Hindlimb muscle (tissue), 1 donor: ENCODE measurements around the gene VIL1. TPM values are rescaled to one million over a fixed set of nuclear protein-coding genes. Genes with fewer than 3 reads are reported as not detected.

ENCODE experiments used
- DNase-seq: peaks from one replicate; pipeline ENCODE4 v3.0.0-alpha.2; 2013
- polyA plus RNA-seq: library from polyadenylated mRNA; unstranded; fragments of 120-200 nt; gene quantifications from one replicate; pipeline ENCODE4 v1.2.1, GENCODE V29; 2013; ENCODE audit not compliant: insufficient read length

Gene VIL1
- polyA plus RNA-seq, 1 donor: 0.09 TPM

DNA sequence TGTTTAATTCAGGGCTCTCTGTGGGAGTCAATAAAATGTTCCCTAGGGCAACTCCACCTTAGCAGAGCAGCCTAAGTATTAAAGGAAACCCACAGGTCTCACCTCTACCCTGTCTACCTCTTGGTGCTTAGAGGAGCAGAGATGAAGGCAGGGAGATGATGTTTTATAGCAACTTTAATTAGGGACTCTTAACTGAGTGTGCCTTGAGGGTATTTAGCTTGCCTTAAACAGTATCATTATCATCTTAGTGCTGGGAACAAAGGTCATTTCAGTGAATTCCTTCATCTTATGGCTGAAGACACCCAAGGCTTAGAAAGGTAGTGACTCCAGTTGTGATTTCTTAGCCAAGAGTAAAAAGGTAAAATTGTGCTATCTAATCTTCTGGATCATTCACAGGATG is 26.7 kb downstream of the VIL1 start:
- no peak for DNase-seq

DNA sequence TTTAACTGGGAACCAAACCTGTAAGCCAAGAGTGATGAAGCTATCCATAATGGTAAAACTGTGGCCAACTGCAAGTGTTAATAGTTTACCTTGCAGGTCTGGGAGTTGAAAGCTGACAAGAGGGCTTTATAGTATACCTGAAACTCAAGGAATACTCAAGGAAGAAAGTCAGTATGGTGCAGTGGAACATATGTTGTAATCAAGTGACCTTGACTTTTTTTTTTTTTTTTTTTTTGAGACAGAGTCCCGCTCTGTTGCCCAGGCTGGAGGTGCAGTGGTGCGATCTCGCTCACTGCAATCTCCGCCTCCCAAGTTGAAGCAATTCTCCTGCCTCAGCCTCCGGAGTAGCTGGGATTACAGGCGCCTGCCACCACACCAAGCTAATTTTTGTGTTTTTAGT is 27.6 kb downstream of the VIL1 start:
- DNase-seq: no peak

DNA sequence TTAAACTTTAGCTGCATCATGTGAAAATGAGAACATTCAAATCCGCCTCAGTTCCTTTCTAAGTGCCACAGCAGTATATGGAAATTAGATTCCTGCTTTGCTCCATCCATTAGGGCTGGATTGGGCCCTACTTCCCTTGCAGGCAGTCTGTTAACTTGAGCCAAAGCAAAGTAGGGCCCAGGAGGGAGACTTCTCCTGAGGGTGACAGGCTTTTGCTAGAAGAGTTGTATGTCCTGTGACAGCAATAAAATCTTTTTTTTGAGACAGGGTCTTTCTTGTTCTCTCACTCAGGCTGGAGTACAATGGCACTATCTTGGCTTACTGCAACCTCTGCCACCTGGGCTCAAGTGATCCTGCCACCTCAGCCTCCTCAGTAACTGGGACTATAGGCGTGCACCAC is 28.1 kb downstream of the VIL1 start:
- no peak for DNase-seq

DNA sequence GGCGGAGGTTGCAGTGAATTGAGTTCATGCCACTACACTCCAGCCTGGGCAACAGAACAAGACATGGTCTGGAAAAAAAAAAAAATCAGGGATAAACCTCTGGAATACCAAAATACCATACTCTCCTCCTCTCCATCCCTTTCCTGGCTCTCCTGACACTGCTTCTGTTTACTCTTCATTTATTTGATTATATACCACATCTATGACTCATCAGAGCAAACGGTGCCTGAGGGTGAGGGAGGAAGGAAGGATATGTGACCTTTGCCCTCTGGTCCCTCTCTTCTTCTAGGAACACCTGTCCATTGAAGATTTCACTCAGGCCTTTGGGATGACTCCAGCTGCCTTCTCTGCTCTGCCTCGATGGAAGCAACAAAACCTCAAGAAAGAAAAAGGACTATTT is 30.0 kb downstream of the VIL1 start:
- DNase-seq: no peak

DNA sequence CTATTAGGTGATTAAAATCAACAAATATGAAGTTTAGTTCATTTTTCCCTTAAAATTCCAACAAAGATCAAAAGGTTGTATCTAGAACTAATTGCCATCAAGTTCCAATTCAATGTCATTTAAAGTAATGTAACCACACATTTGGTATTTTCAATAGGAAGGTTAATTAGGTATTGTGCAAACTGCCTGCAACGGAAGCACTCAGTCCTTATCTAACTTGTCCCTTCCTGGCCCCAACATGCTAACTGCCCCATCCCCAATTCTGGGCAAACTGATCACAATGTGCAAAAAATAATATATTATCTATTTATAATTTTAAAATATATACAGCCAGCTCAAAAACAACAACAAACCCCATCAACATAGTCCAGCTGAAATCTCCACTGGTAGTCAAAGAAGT is 33.2 kb downstream of the VIL1 start:
- DNase-seq: no peak

DNA sequence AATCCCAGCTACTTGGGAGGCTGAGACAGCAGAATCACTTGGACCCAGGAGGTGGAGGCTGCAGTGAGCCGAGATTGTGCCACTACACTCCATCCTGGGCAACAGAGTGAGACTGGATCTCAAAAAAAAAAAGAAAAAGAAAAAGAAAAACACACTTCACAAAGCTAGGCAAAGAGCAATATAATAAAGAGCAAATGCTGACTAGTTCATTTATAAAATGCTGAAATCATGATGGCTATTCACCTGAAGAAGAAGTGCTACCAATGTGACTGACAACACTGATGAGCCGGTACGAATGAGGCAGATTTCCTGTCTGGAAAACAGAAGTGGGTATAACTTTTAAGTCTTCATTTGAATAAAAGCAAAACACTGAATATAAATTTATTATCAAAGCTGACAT is 37.9 kb downstream of the VIL1 start:
- DNase-seq: no peak

DNA sequence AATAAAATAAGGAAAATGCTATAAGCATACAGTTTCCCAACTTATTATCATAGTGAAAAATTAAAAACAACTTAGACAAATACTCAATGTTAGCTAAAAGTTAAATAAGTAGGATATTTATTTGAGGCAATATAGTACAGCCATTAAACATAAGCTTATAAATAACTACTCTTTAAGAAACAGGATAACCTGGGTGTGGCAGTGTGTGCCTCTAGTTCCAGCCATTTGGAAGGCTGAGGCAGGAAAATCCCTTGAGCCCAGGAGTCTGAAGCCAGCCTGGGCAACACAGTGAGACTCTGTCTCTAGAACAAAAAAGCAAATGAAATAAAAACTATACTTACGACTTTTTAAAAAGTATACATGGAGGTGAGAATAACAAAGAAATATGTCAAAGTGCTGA is 39.7 kb downstream of the VIL1 start:
- no peak for DNase-seq

DNA sequence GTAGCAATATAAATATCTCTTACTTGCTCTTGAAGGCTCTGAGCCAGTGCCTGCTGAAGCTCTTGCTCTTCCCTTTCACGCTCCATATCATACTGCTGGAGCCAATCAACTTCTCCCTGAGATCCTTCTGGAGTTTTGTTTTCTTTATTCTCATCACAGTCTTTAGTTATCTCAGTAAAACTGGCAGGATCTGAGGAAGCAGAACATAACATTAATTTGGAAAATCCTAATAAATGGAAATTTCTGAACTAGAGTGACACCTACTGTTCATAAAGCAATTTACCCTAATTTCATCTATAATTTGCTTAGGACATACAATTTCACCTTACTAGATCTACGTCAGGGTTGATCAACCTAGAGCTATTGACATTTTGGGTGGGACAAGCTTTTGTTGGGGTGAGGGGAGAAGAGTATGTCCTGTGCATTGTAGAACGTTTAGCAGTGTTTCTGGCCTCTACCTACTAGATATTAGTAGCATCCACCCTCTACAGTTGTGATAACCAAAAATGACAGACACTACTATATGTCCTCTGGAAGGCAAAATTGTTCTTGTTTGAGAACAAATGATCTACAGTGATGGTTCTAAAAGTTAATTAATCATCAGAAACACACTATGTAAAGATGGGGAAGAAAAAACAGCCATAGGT is 47.2 kb downstream of the VIL1 start:
- peak; percentile 26 for DNase-seq

DNA sequence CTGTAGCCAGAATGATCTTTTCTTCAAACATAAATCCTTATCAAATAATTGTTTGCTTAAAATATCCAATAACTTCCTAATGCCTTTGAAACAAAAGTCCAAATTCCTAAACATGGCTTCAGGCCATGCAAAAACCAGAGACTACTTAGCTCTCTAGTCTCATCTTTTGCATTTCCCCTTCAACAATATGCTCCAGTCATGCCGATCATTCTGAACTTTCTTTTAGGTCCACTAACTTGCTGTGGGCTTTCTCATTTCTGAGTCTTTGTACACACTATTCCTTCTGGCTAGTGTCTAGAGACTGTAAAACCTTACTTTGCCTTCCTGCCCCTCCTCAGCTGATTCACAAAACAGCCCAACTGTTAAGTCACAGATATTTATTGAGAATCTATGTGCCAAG is 51.5 kb downstream of the VIL1 start:
- no peak for DNase-seq

DNA sequence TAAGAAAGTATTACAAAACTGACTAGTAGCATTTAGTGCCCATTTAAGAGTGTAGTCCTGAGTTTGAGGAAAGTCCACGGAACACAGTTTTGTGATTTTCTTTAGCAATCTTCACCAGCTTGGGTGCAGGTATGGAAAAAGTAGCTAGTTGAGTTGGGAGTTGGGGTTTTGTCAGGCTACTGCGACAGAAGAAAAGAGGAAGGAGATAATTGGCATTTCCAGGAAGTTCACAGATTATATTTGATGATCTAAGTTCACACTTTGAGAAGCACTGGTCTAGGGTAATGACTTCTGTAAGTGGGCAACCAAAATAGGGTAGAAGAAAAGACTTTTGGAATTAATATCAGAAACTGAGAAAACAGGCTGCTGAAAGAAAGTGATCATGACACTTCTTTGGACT is 52.1 kb downstream of the VIL1 start:
- DNase-seq: no peak

DNA sequence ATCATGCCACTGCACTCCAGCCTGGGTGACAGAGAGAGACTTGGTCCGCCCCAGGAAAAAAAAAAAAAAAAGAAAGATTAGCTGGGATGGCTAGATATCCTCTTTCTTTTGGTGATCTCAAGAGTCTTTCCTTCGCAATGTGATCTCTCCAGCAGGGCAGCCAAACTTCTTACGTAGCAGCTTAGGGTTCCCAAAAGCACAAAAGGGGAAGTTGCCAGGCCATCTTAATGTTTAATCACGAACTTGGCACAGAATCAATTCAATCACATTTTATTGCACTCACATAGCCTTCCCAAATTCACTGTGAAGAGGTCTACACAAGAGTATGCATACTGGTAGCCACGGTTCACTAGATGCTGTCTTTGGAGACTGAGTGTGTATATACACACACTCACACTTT is 53.1 kb downstream of the VIL1 start:
- no peak for DNase-seq

DNA sequence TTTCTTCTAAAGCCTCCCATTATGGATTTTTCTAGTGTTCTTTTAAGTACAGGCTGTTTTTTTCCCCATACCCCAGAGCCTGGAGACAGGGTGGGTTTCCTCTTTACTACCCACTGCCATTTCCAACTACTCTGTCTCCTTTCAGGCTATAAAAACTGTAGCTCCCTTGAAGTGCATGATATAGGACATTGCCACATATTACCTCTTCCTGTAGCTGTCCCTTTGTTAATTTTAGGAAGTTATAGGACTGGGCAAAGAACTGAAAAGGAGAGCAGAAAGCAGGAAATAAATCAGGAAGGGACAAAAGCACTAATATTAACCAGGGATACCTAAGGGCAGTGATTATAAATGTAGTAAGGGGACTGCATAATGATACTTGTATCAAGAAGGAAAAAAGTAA is 54.1 kb downstream of the VIL1 start:
- no peak for DNase-seq

DNA sequence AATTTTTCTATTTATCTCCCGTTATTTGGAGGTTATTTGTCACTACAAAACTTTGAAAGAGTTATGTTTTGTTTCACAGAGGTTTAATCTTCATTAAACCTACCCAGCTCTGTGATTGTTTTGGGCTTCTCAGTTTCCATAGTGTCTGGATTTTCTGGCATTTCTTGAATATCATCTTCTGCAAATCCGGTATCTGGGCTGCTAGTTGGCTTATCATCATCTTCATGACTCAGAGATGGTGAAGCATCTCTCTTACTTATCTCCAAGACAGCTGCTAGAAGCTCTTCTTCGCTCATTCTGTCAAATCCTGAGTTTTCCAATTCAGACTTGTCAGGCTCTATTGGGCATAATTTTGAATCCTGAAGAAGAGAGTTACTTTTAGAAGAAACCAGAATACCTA is 55.6 kb downstream of the VIL1 start:
- DNase-seq: no peak

DNA sequence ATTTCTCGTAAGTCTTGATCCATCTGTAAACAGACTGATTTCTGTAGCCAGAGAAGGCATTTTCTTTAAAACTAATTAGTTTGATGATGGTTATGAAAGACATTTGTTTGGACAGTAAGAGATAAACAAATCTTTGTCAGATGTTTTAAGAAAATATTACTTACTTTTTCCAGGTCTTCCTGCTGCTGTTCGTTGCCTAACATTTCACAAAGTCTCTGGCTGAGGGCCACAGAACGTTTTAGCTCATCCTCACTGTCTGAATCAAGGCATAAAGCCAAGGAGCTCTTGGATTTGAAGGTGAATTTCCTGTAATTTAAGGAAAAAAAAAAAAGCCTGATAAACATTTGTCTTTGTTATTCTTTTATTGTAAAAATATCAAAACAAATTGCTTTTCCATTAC is 57.8 kb downstream of the VIL1 start:
- DNase-seq: peak; percentile 38

DNA sequence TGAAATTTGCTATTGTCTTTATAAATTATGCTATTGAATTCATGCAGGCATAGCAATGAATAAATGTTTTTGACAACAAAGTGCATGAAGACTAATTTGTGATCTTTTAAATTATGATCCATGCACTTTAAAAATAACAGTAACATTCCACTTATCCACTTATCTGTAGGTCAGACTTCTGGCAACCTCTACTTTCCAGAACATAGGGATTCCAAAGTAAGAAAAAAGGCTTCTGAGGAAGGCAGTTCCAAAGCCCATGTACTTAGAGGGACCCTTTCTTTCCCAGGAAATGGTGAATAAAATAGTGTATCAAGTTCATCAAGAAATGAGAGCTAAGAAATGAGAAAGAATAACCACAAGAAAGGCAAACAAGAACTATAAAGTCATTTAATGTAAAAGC is 58.3 kb downstream of the VIL1 start:
- DNase-seq: no peak

DNA sequence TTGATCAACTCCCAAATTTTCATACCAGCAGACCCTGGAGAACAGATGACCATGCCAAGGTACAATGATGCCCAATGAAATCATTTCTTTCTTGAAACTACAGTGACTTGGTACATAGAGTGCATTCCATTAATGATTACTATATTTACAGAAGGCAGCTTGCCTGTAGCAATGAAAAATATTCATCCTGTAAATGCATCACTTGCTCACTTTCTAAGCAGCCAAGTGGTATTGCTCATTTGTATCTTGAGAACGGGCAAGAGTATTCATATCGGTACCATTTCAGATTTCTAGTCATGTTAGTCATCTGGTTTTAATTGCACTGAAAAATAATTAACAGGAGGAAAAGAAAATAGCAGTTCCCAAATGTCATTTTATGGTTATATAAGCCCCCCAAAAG is 59.6 kb downstream of the VIL1 start:
- no peak for DNase-seq

DNA sequence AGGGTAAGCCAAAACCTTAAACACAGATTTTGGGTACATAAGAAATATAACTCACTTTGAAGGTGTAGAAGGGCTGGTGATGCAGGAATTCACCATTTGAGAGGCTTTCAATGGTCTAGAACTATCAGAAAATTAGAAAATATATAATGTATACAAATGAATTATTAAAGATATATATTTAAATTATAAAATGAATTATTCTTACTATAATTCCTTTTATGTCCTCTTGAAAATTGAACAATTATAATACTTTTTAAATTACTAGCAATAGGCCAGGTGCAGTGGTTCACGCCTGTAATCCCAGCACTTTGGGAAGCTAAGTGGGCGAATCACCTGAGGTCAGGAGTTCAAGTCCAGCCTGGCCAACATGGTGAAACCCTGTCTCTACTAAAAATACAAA is 60.7 kb downstream of the VIL1 start:
- no peak for DNase-seq

DNA sequence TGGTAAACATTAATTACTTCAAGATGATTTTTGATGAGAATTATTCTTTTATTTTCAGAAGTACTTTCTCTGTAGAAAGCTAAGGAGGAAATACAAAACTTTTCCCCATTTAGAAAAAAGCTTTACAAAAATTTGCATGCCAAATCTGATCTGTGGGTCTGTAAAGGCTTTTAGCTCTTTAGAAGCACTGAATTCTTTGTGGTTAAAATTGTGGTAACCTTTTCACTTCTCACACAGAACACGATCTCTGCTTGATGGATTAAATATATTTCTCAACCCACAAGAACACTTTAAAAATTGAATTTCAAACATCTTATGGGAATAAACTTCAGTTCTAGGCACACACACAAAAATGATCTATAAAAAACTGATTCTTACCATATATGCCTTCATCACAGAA is 63.7 kb downstream of the VIL1 start:
- no peak for DNase-seq

DNA sequence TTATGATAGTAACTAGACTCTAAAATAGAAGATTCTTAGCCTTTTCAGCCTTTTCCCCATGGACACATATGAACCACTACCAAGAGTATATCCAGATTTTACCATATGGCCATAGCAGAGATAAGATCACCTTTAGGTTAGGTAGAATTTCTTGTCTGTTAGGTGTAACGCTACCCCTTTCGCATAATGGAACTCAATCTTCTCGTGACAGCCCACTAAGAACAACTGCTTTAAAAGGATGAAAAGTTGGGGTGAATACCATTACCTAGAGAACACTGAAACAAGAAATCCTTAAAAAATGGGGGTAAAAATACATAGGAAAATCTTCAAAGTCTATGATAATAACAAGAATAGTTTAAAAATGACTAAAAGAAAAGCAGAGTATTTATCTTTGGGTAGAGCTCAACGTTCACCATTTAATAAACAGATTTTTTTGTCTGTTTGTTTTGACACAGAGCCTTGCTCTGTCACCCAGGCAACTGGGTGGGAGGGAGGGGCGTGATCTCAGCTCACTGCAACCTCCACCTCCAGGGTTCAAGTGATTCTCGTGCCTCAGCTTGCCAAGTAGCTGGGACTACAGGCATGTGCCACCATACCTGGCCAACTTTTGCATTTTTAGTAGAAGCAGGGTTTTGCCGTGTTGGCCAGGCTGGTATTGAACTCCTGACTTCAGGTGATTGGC is 67.2 kb downstream of the VIL1 start:
- no peak for DNase-seq

DNA sequence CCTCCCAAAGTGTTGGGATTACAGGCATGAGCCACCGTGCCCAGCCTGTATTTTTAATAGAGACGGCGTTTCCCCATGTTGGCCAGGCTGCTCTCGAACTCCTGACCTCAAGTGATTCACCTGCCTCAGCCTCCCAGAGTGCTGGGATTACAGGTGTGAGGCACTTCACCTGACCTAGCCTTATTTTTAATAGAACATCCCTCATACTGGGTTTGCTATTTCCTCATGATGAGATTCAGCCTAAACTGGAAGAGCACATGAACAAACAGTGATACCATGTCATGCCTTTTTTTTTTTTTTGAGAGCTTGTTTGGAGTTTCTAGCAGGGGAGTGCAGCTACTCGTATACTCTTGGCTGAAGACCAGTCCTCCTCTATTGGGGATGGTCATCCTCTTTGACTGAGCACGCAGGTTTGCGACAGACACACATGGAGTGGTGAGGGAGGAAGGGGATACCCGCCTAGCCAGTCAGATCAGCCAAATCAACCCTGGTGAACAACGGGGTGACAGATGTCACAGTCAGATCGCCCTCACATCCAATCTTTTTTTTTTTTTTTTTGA is 81.7 kb downstream of the VIL1 start:
- DNase-seq: no peak

DNA sequence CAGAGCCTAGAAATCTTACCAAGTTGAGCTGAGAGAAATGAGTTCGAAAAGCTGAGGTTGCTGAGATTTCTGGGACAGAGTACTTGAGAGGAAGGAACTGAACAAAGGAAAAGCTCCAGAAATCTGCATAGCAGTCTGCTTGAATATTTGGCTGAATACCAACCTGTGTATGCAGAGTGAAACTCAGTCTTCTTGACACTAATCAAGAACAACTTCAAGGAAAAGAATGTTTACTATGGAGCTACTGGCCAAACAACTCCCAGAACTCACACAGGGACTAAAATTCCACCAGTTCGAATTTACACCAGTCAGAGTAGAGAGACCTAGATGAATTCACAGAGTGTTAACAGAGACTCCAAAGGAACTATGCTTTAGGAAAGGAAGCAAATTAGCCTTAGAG is 82.7 kb downstream of the VIL1 start:
- DNase-seq: no peak
